ENCODE data around the gene SPARCL1. TPM values are rescaled to one million over a fixed set of nuclear protein-coding genes. Genes with fewer than 3 reads are reported as not detected.

Gene SPARCL1
- total and polyA plus RNA-seq, 2 donors (not counting 3 experiments of a cell fraction or from before 2014, with no cell fraction given), result not detected

GRCh38 chr4:87461281-87461700 is 67.9 kb downstream of the SPARCL1 start:
- DNase-seq (ENCODE audit: low read depth, low spot score), result no peak
- no peaks in the 10 kb centered on the region for H3K9me1 ChIP-seq (replicated peaks; ENCODE audit: control insufficient read depth, extremely low read depth, insufficient read depth, low read length)
- ChIA-PET CTCF (interaction anchor here (1.0 to 1.2 kb wide), 2 partner anchors 86 to 108 kb away, joined by 4 to 5 read pairs; no protein-coding TSS in a partner anchor), POLR2A (no interaction called here)
- H3K79me2 ChIP-seq (ENCODE audit: control insufficient read depth, insufficient read depth, low read length), result no peaks in the 10 kb centered on the region
- no peak overlapping the region for H3K4me3 ChIP-seq (replicated peaks in 1 of 3; ENCODE audit: insufficient read depth in 1 of 3, low read depth in 1 of 3, low read length in 3 of 3)
- BruUV-seq (replicated peaks), result no TSS peak
- dilution Hi-C loops (cut with MboI; ENCODE audit: extremely low pct_ligation_motif_present, low sequenced_read_pairs) (no loop called here), intact Hi-C loops (cut with micrococcal nuclease) (no loop called here)
- no peaks in the 10 kb centered on the region for H3K4me1 ChIP-seq (ENCODE audit: control insufficient read depth, extremely low read depth, insufficient read depth, low read length)
- H3K36me3 ChIP-seq (ENCODE audit: control insufficient read depth in 2 of 2, extremely low read depth in 1 of 2, insufficient read depth in 2 of 2, low read length in 2 of 2), result peaks cover 0 to 3% of the 10 kb centered on the region in 2 experiments
- H3K4me2 ChIP-seq (ENCODE audit: insufficient read depth, low read length), result no peak overlapping the region
- H4K20me1 ChIP-seq (replicated peaks; ENCODE audit: control insufficient read depth, extremely low read depth, insufficient read depth, low read length), result no peaks in the 10 kb centered on the region
- TF ChIP-seq EZH2 (IDR thresholded peaks at IDR 0.05; ENCODE audit: borderline replicate concordance, low read depth, low read length, severe bottlenecking), result no peak
- TF ChIP-seq MYC (IDR thresholded peaks at IDR 0.05; ENCODE audit: low read depth, low read length), result no peak
- TF ChIP-seq GATA2 (IDR thresholded peaks at IDR 0.05; ENCODE audit: insufficient read depth, insufficient read length, low read depth, low read length), result no peak
- TF ChIP-seq CTCF (IDR thresholded peaks at IDR 0.05; ENCODE audit: extremely low read depth in 1 of 2, insufficient read depth in 1 of 2, low read depth in 1 of 2, low read length in 2 of 2), result no peak
- no peak for TF ChIP-seq FOS (IDR thresholded peaks at IDR 0.05; ENCODE audit: borderline replicate concordance, insufficient read depth, low read length)
- TF ChIP-seq POLR2A (IDR thresholded peaks at IDR 0.05; ENCODE audit: low read depth, low read length), result no peak
- TF ChIP-seq POLR2AphosphoS5 (IDR thresholded peaks at IDR 0.05; ENCODE audit: insufficient read depth, low read depth, low read length), result no peak
- no peak for TF ChIP-seq MAX (IDR thresholded peaks at IDR 0.05; ENCODE audit: insufficient read depth, insufficient read length)
- no peak for TF ChIP-seq JUN (IDR thresholded peaks at IDR 0.05; ENCODE audit: borderline replicate concordance, insufficient read depth, insufficient read length, low read depth)
- H3K27me3 ChIP-seq (ENCODE audit: control insufficient read depth in 2 of 2, insufficient read depth in 2 of 2, low read length in 2 of 2), result no peaks in the 10 kb centered on the region
- FAIRE-seq, result no peak
- H3K9me3 ChIP-seq (replicated peaks; ENCODE audit: control insufficient read depth, insufficient read depth, low read length), result no peaks in the 10 kb centered on the region
- H3K9ac ChIP-seq (replicated peaks; ENCODE audit: extremely low read depth, insufficient read depth, low read length), result no peak overlapping the region
- H3K27ac ChIP-seq (ENCODE audit: insufficient read depth, low read depth, low read length), result no peak overlapping the region
- no peak overlapping the region for H2AFZ ChIP-seq (ENCODE audit: low read depth, low read length)

All from endothelial cell of umbilical vein (primary cell).